Measurements from ENCODE around the gene TRIM33.
"Not testable (repeated sequence)": the region's sequence is repeated elsewhere in the genome, so short reads cannot be mapped to it uniquely, and the experiment has no call there.

Gene TRIM33

GRCh38 chr1:114468047-114468446, 43.0 kb downstream of the TRIM33 start:
- DNase-seq (ENCODE audit: low read depth in 2 of 3, low spot score in 1 of 3), result no peak

GRCh38 chr1:114467491-114467890, 43.5 kb downstream of the TRIM33 start:
- no peak for DNase-seq (ENCODE audit: low read depth in 2 of 3, low spot score in 1 of 3)

- no peak for DNase-seq (ENCODE audit: low read depth in 2 of 3, low spot score in 1 of 3)
Measured at GRCh38 chr1:114466334-114467014, 44.5 kb downstream of the TRIM33 start.

GRCh38 chr1:114462963-114463362, 48.0 kb downstream of the TRIM33 start:
- DNase-seq (ENCODE audit: low read depth in 2 of 3, low spot score in 1 of 3), result no peak

- no peak for DNase-seq (ENCODE audit: low read depth in 2 of 3, low spot score in 1 of 3)
Measured at GRCh38 chr1:114462341-114462740, 48.7 kb downstream of the TRIM33 start.

GRCh38 chr1:114458237-114458777, 52.7 kb downstream of the TRIM33 start:
- no peak for DNase-seq (ENCODE audit: low read depth in 2 of 3, low spot score in 1 of 3)

GRCh38 chr1:114457675-114458236, 53.2 kb downstream of the TRIM33 start:
- DNase-seq (ENCODE audit: low read depth in 2 of 3, low spot score in 1 of 3), result no peak

- no peak for DNase-seq (ENCODE audit: low read depth in 2 of 3, low spot score in 1 of 3)
Measured at GRCh38 chr1:114456586-114456985, 54.4 kb downstream of the TRIM33 start.

GRCh38 chr1:114455102-114455785, 55.8 kb downstream of the TRIM33 start:
- no peak for DNase-seq (ENCODE audit: low read depth in 2 of 3, low spot score in 1 of 3)

GRCh38 chr1:114454539-114454938, 56.5 kb downstream of the TRIM33 start:
- DNase-seq (ENCODE audit: low read depth in 2 of 3, low spot score in 1 of 3), result no peak

- DNase-seq (ENCODE audit: low read depth in 2 of 3, low spot score in 1 of 3), result no peak
Measured at GRCh38 chr1:114453361-114453784, 57.6 kb downstream of the TRIM33 start.

GRCh38 chr1:114448370-114449036, 62.5 kb downstream of the TRIM33 start:
- DNase-seq (ENCODE audit: low read depth in 2 of 3, low spot score in 1 of 3), result no peak

GRCh38 chr1:114446198-114446597, 64.8 kb downstream of the TRIM33 start:
- DNase-seq (ENCODE audit: low read depth in 2 of 3, low spot score in 1 of 3), result no peak

- not testable (repeated sequence) for DNase-seq (ENCODE audit: low read depth in 2 of 3, low spot score in 1 of 3)
Measured at GRCh38 chr1:114443226-114443625, 67.8 kb downstream of the TRIM33 start.

GRCh38 chr1:114441332-114441731, 69.7 kb downstream of the TRIM33 start:
- no peak for DNase-seq (ENCODE audit: low read depth in 2 of 3, low spot score in 1 of 3)

- no peak for DNase-seq (ENCODE audit: low read depth in 2 of 3, low spot score in 1 of 3)
Measured at GRCh38 chr1:114439369-114439768, 71.6 kb downstream of the TRIM33 start.

- no peak for DNase-seq (ENCODE audit: low read depth in 2 of 3, low spot score in 1 of 3)
Measured at GRCh38 chr1:114437812-114438211, 73.2 kb downstream of the TRIM33 start.

- no peak for DNase-seq (ENCODE audit: low read depth in 2 of 3, low spot score in 1 of 3)
Measured at GRCh38 chr1:114436799-114437198, 74.2 kb downstream of the TRIM33 start.

GRCh38 chr1:114435088-114435715, 75.8 kb downstream of the TRIM33 start:
- DNase-seq (ENCODE audit: low read depth in 2 of 3, low spot score in 1 of 3), result no peak

GRCh38 chr1:114431026-114431425, 80.0 kb downstream of the TRIM33 start:
- DNase-seq (ENCODE audit: low read depth in 2 of 3, low spot score in 1 of 3), result no peak

- DNase-seq (ENCODE audit: low read depth in 2 of 3, low spot score in 1 of 3), result no peak
Measured at GRCh38 chr1:114428083-114428754, 82.8 kb downstream of the TRIM33 start.
